Gastrocnemius medialis (tissue), 4 donors: ENCODE measurements around the gene AP1S3. TPM values are rescaled to one million over a fixed set of nuclear protein-coding genes. Genes with fewer than 3 reads are reported as not detected.

ENCODE experiments used
- ATAC-seq, 2 donors: fragments of 150-250 bp; one replicate each; pipeline ENCODE4 v1.9.1; 2016
- DNase-seq, 2 donors: peaks; one replicate each; pipeline ENCODE4 v3.0.0-alpha.2; 2019
- H3K27ac ChIP-seq, 4 donors: fragments of 200-600 bp; sonication (generic); 1 replicate in 1 of 4; 2 replicates in 3 of 4; pipeline ENCODE4 v1.5.1; 2016 to 2018; ENCODE audit warnings: mild to moderate bottlenecking in 2 of 4, moderate library complexity in 1 of 4
- H3K27me3 ChIP-seq, 3 donors: fragments of 200-600 bp; sonication (generic) in 2 of 3; 1 replicate in 1 of 3; 2 replicates in 2 of 3; pipeline versions ENCODE4 v1.5.1 to v1.6.0; 2016 to 2019; ENCODE audit warnings: mild to moderate bottlenecking in 1 of 3, moderate library complexity in 1 of 3
- H3K36me3 ChIP-seq, 2 donors: fragments of 200-600 bp; sonication (generic) in 1 of 2; one replicate each; pipeline ENCODE4 v1.5.1; 2017 to 2018
- H3K4me1 ChIP-seq, 2 donors: fragments of 200-600 bp; sonication (generic) in 1 of 2; one replicate each; pipeline ENCODE4 v1.5.1; 2016 to 2017; ENCODE audit warnings: mild to moderate bottlenecking in 2 of 2
- H3K4me3 ChIP-seq, 4 donors: fragments of 200-600 bp; sonication (generic) in 3 of 4; 1 replicate in 1 of 4; 2 replicates in 3 of 4; pipeline ENCODE4 v1.5.1; 2016 to 2019; ENCODE audit warnings: mild to moderate bottlenecking in 2 of 4
- H3K9me3 ChIP-seq, 3 donors: fragments of 200-600 bp; sonication (generic) in 2 of 3; 1 replicate in 1 of 3; 2 replicates in 2 of 3; pipeline ENCODE4 v1.5.1; 2016 to 2019
- CTCF ChIP-seq, 5 experiments: fragments of 450-650 bp in 3 of 5; fragments of 200-600 bp in 2 of 5; sonication (generic) in 2 of 5; IDR thresholded peaks in 4 of 5; conservative IDR thresholded peaks in 1 of 5; 1 replicate in 4 of 5; 2 replicates in 1 of 5; pipeline ENCODE4 v1.5.1; 2016 to 2019; ENCODE audit warnings: antibody characterized with exemption in 5 of 5, mild to moderate bottlenecking in 3 of 5, moderate library complexity in 3 of 5
- POLR2A ChIP-seq, 2 donors: fragments of 450-650 bp; IDR thresholded peaks; one replicate each; pipeline ENCODE4 v1.6.1; 2017; ENCODE audit warnings: antibody characterized with exemption in 2 of 2, mild to moderate bottlenecking in 2 of 2, moderate library complexity in 2 of 2
- in situ Hi-C, 4 donors: fragments of 200-750 bp; cut with MboI; loops; one replicate each; pipeline versions ENCODE4 v1.15.0 to v1.8.0; 2017; ENCODE audit warnings: low sequenced_read_pairs in 4 of 4
- intact Hi-C: fragments of 100-400 bp; cut with DNase I; formaldehyde crosslinking; loops from one replicate; pipeline ENCODE4 v1.15.1; 2023; ENCODE audit warnings: low total_unique reads
- total RNA-seq, 4 donors: library from RNA; depleted of rRNA; stranded (reverse); fragments of >200 nt; gene quantifications; one replicate each; pipeline versions ENCODE4 v1.1.0 to v1.2.3, GENCODE V29; 2016

The AP1S3 gene
- total RNA-seq, 4 donors from 2014 or later = 0.20 TPM; not detected in 3

DNA sequence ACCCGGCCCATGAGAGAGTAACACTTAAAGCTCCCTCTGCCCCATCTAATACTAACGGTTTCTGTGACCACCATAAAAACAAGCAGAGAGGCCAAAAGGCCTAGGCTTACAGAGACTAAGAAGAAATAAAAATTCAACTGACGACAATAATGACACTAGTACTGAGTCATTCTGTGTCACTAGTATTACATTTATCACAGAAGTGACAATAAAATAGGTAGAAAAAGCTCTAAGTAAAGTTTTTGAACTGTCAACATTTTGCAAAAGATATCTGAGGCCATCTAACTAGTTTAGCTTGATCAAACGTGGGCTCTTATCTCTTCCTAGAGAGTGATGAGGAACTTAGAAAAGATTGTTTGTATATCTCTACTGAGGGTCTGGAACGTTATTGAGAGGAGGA is 35.6 kb downstream of the AP1S3 start:
- in situ Hi-C loops = loop anchor here in 1 of 4 donors (5.0 kb wide), 1 partner anchor 829 kb away; no protein-coding TSS in a partner anchor
- no peaks in the 10 kb centered on the region for H3K9me3 ChIP-seq
- H3K27me3 ChIP-seq = no peaks in the 10 kb centered on the region
- no peaks in the 10 kb centered on the region for H3K4me1 ChIP-seq
- H3K36me3 ChIP-seq = no peaks in the 10 kb centered on the region
- no peak overlapping the region for H3K4me3 ChIP-seq
- ATAC-seq (no peak), DNase-seq (no peak)
- intact Hi-C loops = no loop called here
- no peak overlapping the region for H3K27ac ChIP-seq
- no peak for TF ChIP-seq CTCF (IDR thresholded peaks at IDR 0.05 in 4 of 5, conservative IDR thresholded peaks at IDR 0.05 in 1 of 5)
- no peak for TF ChIP-seq POLR2A (IDR thresholded peaks at IDR 0.05)

DNA sequence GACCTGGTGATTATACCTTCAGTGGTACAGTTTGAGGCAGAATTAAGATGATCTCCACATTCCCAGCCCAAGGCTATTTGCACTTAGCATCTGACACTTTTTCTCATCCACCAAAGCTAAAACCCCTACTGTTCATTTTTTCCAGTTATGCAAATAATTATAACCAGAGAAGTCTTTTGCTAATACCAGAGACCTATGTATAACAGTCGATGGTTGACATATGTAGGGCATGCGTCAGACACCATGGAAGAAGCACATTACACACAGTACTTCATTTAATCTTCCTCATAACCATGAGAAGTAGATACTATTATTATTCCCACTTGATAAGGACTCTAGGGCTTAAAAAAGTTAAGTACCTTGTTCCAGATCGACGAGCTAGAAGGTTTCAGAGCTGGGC is 36.5 kb downstream of the AP1S3 start:
- Histone ChIP-seq H3K4me3 (no peak overlapping the region), H3K4me1 (no peaks in the 10 kb centered on the region), H3K27ac (no peak overlapping the region), H3K36me3 (no peaks in the 10 kb centered on the region), H3K9me3 (no peaks in the 10 kb centered on the region), H3K27me3 (no peaks in the 10 kb centered on the region)
- no peak for ATAC-seq
- DNase-seq = no peak
- no peak for TF ChIP-seq POLR2A (IDR thresholded peaks at IDR 0.05)
- no peak for TF ChIP-seq CTCF (IDR thresholded peaks at IDR 0.05 in 4 of 5, conservative IDR thresholded peaks at IDR 0.05 in 1 of 5)
- in situ Hi-C loops = loop anchor here in 1 of 4 donors (5.0 kb wide), 1 partner anchor 829 kb away; no protein-coding TSS in a partner anchor
- intact Hi-C loops = no loop called here

DNA sequence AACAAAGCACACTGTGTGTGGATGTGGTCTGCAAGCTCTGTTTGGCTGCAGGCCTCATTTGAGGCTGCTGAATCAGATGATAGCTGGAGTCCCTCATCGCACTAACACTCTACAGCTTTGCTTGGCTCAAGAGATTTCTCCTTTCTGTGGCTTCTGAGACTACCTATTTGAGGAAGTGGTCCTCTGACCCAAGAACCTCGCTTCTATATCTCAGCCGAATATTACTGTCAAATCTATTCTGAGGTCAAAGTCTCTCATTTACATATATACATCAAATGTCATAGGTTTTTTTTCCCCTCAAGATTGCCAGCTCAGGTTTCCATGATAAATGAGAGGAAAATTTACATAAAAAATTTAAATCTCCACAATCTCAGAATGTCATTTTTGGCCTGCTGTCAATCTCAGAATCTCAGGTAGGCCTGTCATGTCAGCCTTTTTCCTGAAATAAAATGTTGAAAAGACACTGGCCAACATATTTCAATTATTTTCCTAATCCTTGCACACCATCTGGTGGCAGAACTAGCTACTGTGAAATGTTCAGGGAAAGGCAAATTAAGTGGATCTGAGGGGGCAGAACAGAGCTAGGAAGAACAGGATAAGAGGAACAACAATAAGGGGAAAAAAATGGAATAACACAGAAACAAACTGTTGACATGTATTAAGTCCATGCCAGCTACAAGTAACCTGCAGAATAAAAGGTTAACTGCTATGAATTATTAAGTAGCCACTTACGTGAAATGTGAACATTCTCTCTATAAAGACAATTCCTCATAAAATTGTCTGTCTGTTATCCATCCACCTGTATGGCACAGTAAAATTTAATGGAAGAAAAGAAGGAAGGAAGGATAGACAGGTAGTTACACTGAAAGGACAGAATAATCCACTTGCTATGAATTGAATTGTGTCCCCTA is 39.3 kb downstream of the AP1S3 start:
- ATAC-seq (no peak), DNase-seq (no peak)
- no peaks in the 10 kb centered on the region for H3K27me3 ChIP-seq
- in situ Hi-C loops = loop anchor here in 2 of 4 donors (10.0 to 25.0 kb wide), 2 partner anchors 823 to 836 kb away; no protein-coding TSS in a partner anchor
- H3K4me1 ChIP-seq = no peaks in the 10 kb centered on the region
- H3K27ac ChIP-seq = no peak overlapping the region
- no peaks in the 10 kb centered on the region for H3K36me3 ChIP-seq
- intact Hi-C loops = no loop called here
- H3K4me3 ChIP-seq = no peak overlapping the region
- TF ChIP-seq CTCF (IDR thresholded peaks at IDR 0.05 in 4 of 5, conservative IDR thresholded peaks at IDR 0.05 in 1 of 5) (peak; percentile 29 to 51 (median 43)), POLR2A (IDR thresholded peaks at IDR 0.05) (no peak)
- H3K9me3 ChIP-seq = no peaks in the 10 kb centered on the region

GRCh38 chr2:223797037-223797436 is 40.3 kb downstream of the AP1S3 start:
- H3K36me3 ChIP-seq = no peaks in the 10 kb centered on the region
- ATAC-seq (no peak), DNase-seq (no peak)
- intact Hi-C loops = no loop called here
- no peak overlapping the region for H3K4me3 ChIP-seq
- H3K27me3 ChIP-seq = no peaks in the 10 kb centered on the region
- in situ Hi-C loops = loop anchor here in 2 of 4 donors (10.0 to 25.0 kb wide), 2 partner anchors 822 to 835 kb away; no protein-coding TSS in a partner anchor
- no peak overlapping the region for H3K27ac ChIP-seq
- H3K4me1 ChIP-seq = no peaks in the 10 kb centered on the region
- TF ChIP-seq CTCF (IDR thresholded peaks at IDR 0.05 in 4 of 5, conservative IDR thresholded peaks at IDR 0.05 in 1 of 5) (no peak), POLR2A (IDR thresholded peaks at IDR 0.05) (no peak)
- H3K9me3 ChIP-seq = no peaks in the 10 kb centered on the region
